T1000 (cell line): ENCODE measurements around the gene NISCH.
"Not testable (repeated sequence)": the region's sequence is repeated elsewhere in the genome, so short reads cannot be mapped to it uniquely, and the experiment has no call there.

ENCODE experiments used
- DNase-seq: peaks from one replicate; lab custom pipeline; 2025; ENCODE audit warnings: mixed read lengths; lab: John Stamatoyannopoulos, UW

NISCH gene

GRCh38 chr3:52515192-52515591 lies 59.8 kb downstream of the NISCH start:
- no peak for DNase-seq

GRCh38 chr3:52516509-52517195 lies 61.2 kb downstream of the NISCH start:
- DNase-seq: no peak

GRCh38 chr3:52517796-52518722 lies 62.7 kb downstream of the NISCH start:
- DNase-seq: no peak

GRCh38 chr3:52518723-52519444 lies 63.5 kb downstream of the NISCH start:
- DNase-seq: no peak

- no peak for DNase-seq
Observed at GRCh38 chr3:52519445-52520140, 64.2 kb downstream of the NISCH start.

GRCh38 chr3:52520141-52520667 lies 64.8 kb downstream of the NISCH start:
- no peak for DNase-seq

GRCh38 chr3:52520716-52521487 lies 65.5 kb downstream of the NISCH start:
- no peak for DNase-seq

- no peak for DNase-seq
Observed at GRCh38 chr3:52521488-52521824, 66.1 kb downstream of the NISCH start.

GRCh38 chr3:52521881-52522650 lies 66.7 kb downstream of the NISCH start:
- no peak for DNase-seq

- DNase-seq: no peak
Observed at GRCh38 chr3:52522651-52523251, 67.3 kb downstream of the NISCH start.

GRCh38 chr3:52523386-52524257 lies 68.2 kb downstream of the NISCH start:
- DNase-seq: no peak

GRCh38 chr3:52524258-52524751 lies 68.9 kb downstream of the NISCH start:
- no peak for DNase-seq

GRCh38 chr3:52524752-52525679 lies 69.6 kb downstream of the NISCH start:
- DNase-seq: no peak

- no peak for DNase-seq
Observed at GRCh38 chr3:52525680-52526561, 70.5 kb downstream of the NISCH start.

- not testable (repeated sequence) for DNase-seq
Observed at GRCh38 chr3:52526671-52527038, 71.3 kb downstream of the NISCH start.

- DNase-seq: no peak
Observed at GRCh38 chr3:52527039-52527731, 71.8 kb downstream of the NISCH start.
